Body of pancreas (tissue), 4 donors: ENCODE results near the gene MCAM.

ENCODE experiments used
- CTCF ChIP-seq, 7 experiments: fragments of 450-650 bp in 4 of 7; fragments of 200-600 bp in 3 of 7; sonication (generic) in 3 of 7; IDR thresholded peaks; one replicate each; pipeline ENCODE4 v1.5.1; 2016 to 2019; ENCODE audit warnings: antibody characterized with exemption in 7 of 7
- POLR2A ChIP-seq, 3 donors: fragments of 450-650 bp; IDR thresholded peaks; one replicate each; pipeline ENCODE4 v1.6.1; 2016; ENCODE audit warnings: antibody characterized with exemption in 3 of 3, mild to moderate bottlenecking in 2 of 3

DNA sequence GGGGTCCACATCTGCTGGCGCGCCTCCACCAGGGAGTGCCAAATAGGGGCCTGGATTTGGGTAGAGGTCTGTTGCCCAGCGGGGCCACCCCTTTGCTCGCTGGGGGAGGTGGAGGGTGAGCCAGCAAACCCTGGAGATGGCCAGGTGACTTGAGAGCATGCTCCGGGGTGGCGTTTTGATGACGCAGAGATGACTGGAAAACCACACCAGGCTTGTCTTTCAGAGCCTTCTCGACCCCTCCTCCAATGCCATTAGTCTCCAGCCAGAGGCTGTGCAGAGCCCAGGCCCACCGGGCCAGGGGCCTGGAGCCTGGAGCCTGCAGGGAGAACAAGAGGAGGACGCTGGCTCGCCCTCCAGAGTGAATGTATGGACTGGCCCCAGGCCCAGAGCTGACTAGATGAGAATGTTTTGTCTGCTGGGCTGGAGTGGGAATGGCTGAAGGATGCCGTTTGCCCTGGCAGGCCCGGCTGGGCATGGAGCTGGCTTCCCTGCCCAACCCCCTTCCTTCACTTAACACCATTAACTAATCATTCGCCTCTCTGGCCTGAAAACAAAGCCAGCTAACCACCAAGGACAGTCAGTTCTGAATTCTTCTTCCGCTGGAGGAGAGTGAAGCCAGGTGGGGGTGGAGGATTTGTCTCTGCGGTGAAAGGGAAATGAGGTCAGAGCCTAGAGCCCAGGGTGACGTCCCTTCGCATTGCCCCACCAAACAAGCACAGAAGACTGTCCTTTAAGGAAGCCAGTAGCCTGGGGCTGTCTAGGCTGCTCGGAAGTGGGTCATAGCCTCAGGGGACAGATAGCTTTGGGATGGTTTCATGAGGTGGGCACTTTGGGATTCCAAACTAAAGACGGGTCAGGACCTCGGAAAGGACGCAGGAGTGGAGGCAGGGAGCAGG lies 1.6 kb upstream of the MCAM start:
- TF ChIP-seq CTCF (IDR thresholded peaks at IDR 0.05) (no peak), POLR2A (IDR thresholded peaks at IDR 0.05) (no peak)
